HepG2 (cell line): ENCODE data around the gene PFKFB2. TPM values are rescaled to one million over a fixed set of nuclear protein-coding genes. Genes with fewer than 3 reads are reported as not detected.

Source experiments
- AHR ChIP-seq: IDR thresholded peaks from 2 replicates; pipeline ENCODE4 v1.6.1; 2018; ENCODE audit warnings: missing genetic modification reagents, missing compliant biosample characterization
- ARID4A ChIP-seq: sonication (generic); formaldehyde crosslinking; IDR thresholded peaks from 2 replicates; pipeline ENCODE4 v1.5.0; 2020; ENCODE audit warnings: mild to moderate bottlenecking, missing genetic modification reagents, borderline replicate concordance
- HMGXB3 ChIP-seq: sonication (generic); formaldehyde crosslinking; IDR thresholded peaks from 2 replicates; pipeline ENCODE4 v1.4.0; 2020; ENCODE audit warnings: missing genetic modification reagents, borderline replicate concordance
- MIXL1 ChIP-seq: IDR thresholded peaks from 2 replicates; pipeline ENCODE4 v1.6.1; 2016
- PHF5A ChIP-seq: IDR thresholded peaks from one replicate; pipeline ENCODE4 v1.6.1; 2018; ENCODE audit warnings: low read depth, missing genetic modification reagents; ENCODE audit not compliant: unreplicated experiment
- SP5 ChIP-seq: IDR thresholded peaks from 2 replicates; pipeline ENCODE4 v1.6.1; 2016; ENCODE audit warnings: low read depth, borderline replicate concordance
- TEF ChIP-seq: sonication (generic); formaldehyde crosslinking; IDR thresholded peaks from 2 replicates; pipeline ENCODE4 v1.5.0; 2020; ENCODE audit warnings: missing genetic modification reagents
- ZBTB7B ChIP-seq: sonication (generic); formaldehyde crosslinking; IDR thresholded peaks from 2 replicates; pipeline ENCODE4 v1.4.0; 2020; ENCODE audit warnings: missing genetic modification reagents
- ZNF512B ChIP-seq: sonication (generic); formaldehyde crosslinking; IDR thresholded peaks from 2 replicates; pipeline ENCODE4 v1.5.1; 2020; ENCODE audit warnings: missing genetic modification reagents, mild to moderate bottlenecking, borderline replicate concordance
- ZNF800 ChIP-seq: sonication (generic); formaldehyde crosslinking; IDR thresholded peaks from 2 replicates; pipeline ENCODE4 v1.4.0; 2020; ENCODE audit warnings: missing genetic modification reagents
- ZNF816 ChIP-seq: sonication (generic); formaldehyde crosslinking; IDR thresholded peaks from 2 replicates; pipeline ENCODE4 v1.8.0; 2022; ENCODE audit warnings: missing genetic modification reagents, mild to moderate bottlenecking, borderline replicate concordance
- ZZZ3 ChIP-seq: sonication (generic); formaldehyde crosslinking; IDR thresholded peaks from 2 replicates; pipeline ENCODE4 v1.4.0; 2020; ENCODE audit warnings: missing genetic modification reagents, mild to moderate bottlenecking, borderline replicate concordance
- polyA plus RNA-seq, 8 experiments: library from polyadenylated mRNA; depleted of rRNA in 3 of 8; stranded (reverse) in 7 of 8; unstranded in 1 of 8; fragments of >200 nt; fragmentation: Illumina TruSeq in 4 of 8; extraction: Trizol in 4 of 8; gene quantifications; 2 replicates each; pipeline versions ENCODE4 v1.2.1 to v1.2.3, GENCODE V29; 2011 to 2016; ENCODE audit warnings: low read depth in 4 of 8, missing spikeins in 1 of 8, mixed read lengths in 1 of 8; ENCODE audit not compliant: insufficient read depth in 1 of 8
- total RNA-seq, 5 experiments: library from RNA; depleted of rRNA; stranded (reverse); fragments of >200 nt; fragmentation: Illumina TruSeq; extraction: Trizol; gene quantifications; 2 replicates each; pipeline ENCODE4 v1.2.3, GENCODE V29; 2016; ENCODE audit warnings: low read depth in 1 of 5
- TF ChIP-seq, protein P1 (sequence below): sonication (generic); formaldehyde crosslinking; IDR thresholded peaks from 2 replicates; pipeline ENCODE4 v1.4.0; 2020; ENCODE audit warnings: missing genetic modification reagents

Gene PFKFB2
- total and polyA plus RNA-seq, 2 of the 13 experiments (the other 11 are each of a cell fraction or from before 2014, with no cell fraction given): 4.6 to 10.6 TPM

- TF ChIP-seq HMGXB3 (0 out of 2 replicates have a peak, but pooled peaks have one; percentile 45), ARID4A (no peak), ZNF816 (CRISPR knock-in tag) (no peak), ZBTB7B (CRISPR knock-in tag) (0 out of 2 replicates have a peak, but pooled peaks have one; percentile 23), MIXL1 (peak; percentile 74; the same call in 1 of the 2 replicates), SP5 (CRISPR knock-in tag) (no peak; the same call in 1 of the 2 replicates), ZNF800 (no peak), TEF (CRISPR knock-in tag) (no peak), PHF5A (CRISPR knock-in tag) (no peak), ZZZ3 (no peak), ZNF512B (no peak), AHR (CRISPR knock-in tag) (no peak)
- TF ChIP-seq, protein P1, sequence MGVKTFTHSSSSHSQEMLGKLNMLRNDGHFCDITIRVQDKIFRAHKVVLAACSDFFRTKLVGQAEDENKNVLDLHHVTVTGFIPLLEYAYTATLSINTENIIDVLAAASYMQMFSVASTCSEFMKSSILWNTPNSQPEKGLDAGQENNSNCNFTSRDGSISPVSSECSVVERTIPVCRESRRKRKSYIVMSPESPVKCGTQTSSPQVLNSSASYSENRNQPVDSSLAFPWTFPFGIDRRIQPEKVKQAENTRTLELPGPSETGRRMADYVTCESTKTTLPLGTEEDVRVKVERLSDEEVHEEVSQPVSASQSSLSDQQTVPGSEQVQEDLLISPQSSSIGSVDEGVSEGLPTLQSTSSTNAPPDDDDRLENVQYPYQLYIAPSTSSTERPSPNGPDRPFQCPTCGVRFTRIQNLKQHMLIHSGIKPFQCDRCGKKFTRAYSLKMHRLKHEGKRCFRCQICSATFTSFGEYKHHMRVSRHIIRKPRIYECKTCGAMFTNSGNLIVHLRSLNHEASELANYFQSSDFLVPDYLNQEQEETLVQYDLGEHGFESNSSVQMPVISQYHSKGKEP (CRISPR knock-in tag): no peak
These were observed 50.9 kb downstream of the PFKFB2 start, which contains the start of gene C4BPA (continued) for GRCh38 chr1:207103892-207104373.
